GM19455 (cell line): Measurements from ENCODE around the gene ARAP1.

ENCODE experiments used
- ATAC-seq: cut with Tn5 transposase; IDR thresholded peaks from one replicate; pipeline ENCODE4 v1.9.1; 2021; ENCODE audit not compliant: unreplicated experiment

ARAP1 gene

GRCh38 chr11:72668629-72669347, 83.4 kb downstream of the ARAP1 start:
- ATAC-seq, result peak; percentile 93

- ATAC-seq, result no peak
Measured at GRCh38 chr11:72665911-72666472, 86.2 kb downstream of the ARAP1 start.

DNA sequence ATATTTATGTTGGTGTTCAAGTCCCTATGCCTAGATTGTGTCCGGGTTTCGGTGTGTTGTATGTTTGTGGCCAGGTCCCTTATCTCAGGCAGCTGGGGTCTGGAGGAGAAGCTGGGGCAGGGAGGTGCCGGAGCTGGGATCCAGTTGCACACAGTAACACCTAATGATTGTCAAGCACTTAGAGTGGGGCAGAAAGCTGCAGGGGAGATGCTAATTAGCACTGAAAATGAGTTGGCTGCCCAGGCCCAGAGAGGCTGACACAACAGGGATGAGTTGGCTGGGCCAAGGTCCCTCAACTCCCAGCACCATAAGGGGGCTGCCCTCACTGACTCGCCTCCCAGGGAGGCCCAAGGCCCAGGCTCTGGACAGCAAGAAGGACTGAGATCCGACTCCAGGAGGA, 90.2 kb downstream of the ARAP1 start:
- ATAC-seq, result no peak

GRCh38 chr11:72661486-72661885, 90.7 kb downstream of the ARAP1 start:
- ATAC-seq, result no peak

GRCh38 chr11:72658989-72659640, 93.1 kb downstream of the ARAP1 start:
- no peak for ATAC-seq

GRCh38 chr11:72657411-72658100, 94.7 kb downstream of the ARAP1 start:
- no peak for ATAC-seq

GRCh38 chr11:72655896-72656464, 96.2 kb downstream of the ARAP1 start:
- ATAC-seq, result no peak

DNA sequence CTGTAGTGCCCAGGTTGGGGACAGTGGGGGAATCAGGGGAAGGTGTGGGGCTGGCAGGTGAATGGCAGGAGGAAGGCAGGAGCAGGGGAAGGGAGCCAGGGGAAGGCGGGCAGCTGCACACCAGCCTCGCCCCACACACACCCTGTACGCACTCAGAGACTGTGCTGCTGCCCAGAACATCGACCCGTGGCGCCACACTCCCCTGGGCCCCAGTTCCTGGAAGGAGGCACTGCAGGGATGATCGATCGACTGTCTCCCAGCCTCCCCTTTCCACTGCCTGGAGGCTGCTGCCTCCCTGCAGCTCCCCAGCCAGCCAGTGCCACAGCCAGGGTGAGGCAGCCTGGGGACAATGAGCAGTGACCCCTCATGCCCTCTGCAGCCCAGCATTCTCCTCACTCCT, 97.2 kb downstream of the ARAP1 start:
- no peak for ATAC-seq

DNA sequence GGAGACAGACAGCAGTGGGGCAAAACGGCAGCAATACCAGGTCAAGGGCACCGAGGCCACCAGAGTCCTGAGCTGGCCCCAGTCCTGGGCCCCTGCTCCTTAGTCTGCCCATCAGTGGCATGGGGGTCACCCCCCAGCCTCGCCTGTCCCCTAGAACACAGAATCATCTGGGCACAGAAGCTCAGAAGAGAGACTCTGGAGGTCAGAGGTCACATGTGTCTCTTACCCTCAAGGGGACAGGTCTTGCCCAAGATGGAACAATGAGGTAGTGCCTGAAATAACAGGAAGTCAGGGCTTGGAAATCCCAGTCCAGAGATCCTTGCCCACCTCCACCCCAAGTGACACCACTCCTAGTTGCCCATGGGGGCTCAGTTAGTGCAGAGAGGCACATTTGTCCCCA, 98.6 kb downstream of the ARAP1 start:
- ATAC-seq, result no peak

- ATAC-seq, result no peak
Measured at GRCh38 chr11:72652873-72653630, 99.2 kb downstream of the ARAP1 start.

GRCh38 chr11:72652133-72652532, 100.1 kb downstream of the ARAP1 start:
- no peak for ATAC-seq

DNA sequence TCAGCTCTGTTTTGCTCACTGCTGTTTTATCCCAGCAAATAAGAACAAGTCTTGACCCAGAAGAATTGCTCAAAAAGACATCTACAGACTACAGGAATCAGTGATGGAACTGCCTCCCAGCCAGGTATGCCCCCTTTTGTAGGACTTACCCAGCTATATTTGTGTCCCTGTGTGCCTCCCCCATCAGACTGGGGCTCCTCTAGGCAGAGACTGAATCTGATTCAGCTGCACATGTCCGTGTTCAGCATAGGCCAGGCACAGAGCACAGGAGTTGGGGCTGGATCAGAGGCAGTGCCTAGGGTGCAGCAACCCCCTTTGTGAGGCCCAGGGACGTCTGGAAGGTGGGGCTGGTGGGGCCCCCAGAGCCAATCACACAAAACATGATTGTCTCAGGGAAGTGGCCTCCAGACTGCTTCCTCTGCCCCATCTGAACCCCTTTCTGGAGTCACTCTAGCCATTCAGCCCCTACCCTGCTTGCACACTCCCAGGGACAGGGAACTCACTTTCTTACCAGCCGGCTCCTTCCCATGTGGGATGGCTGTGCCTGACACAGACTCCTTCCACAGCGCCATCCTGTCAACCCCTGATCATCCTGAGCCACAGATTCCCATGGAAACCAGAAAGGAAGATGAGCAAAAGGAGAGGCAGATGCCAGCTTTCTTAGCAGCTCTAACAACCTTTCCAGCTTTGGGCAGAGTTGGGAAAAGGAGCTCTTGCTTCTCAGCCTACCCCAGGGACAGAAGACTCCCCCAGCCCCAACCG, 102.8 kb downstream of the ARAP1 start:
- no peak for ATAC-seq

DNA sequence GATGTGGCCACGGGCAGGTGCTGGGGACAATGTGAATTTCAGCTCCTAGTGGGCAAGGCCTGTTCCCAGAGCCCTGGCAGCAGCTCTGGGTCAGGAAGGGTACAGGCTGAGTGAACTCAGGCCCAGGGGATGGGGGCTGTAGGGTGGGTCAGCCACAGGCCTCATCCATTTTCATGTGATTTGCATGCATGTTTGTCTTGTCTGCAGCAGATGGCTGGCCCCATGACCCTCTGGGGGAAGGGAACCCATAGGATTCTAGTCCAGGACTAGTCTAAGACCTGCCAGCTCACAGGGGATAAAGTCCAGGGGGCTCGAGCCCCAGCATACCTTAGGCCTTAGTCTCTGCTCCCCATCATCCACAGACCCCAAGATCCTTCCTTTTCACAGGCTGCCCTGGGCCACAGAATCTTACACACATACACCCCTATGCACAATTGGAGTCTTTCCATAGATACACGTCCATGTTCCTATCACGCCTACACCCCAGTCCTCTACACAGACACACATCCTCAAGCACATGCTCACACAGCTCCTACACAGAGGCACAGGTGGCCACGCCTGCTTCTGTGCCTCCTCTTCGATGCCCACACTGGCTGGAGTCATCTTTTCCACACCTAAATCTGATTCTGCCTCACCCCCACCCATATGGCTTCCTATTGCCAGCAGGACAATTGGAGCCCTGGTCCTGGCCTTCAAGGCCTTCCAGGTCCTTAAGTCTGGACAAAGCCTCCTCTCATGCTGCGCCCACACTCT, 103.6 kb downstream of the ARAP1 start:
- no peak for ATAC-seq

- ATAC-seq, result no peak
Measured at GRCh38 chr11:72647882-72648281, 104.3 kb downstream of the ARAP1 start.

DNA sequence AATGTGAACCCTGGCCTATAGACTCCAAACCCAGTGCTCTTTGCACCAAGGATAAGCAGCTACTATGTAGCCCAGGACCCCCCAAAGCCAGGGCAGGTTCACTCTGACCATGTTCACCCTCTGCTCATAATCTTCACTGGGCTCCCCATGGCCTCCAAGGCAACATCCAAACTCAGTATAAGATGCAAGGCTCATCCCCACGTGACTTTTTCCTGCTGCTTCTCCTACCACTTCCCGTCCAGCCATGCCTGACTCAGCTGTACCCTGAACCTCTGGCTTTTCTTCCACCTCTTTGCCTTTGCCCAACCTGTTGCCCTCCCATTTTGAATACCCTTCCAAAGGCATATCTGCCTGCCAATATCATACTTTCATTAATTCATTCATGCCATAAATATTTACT, 105.7 kb downstream of the ARAP1 start:
- ATAC-seq, result no peak

- ATAC-seq, result no peak
Measured at GRCh38 chr11:72646024-72646423, 106.2 kb downstream of the ARAP1 start.

DNA sequence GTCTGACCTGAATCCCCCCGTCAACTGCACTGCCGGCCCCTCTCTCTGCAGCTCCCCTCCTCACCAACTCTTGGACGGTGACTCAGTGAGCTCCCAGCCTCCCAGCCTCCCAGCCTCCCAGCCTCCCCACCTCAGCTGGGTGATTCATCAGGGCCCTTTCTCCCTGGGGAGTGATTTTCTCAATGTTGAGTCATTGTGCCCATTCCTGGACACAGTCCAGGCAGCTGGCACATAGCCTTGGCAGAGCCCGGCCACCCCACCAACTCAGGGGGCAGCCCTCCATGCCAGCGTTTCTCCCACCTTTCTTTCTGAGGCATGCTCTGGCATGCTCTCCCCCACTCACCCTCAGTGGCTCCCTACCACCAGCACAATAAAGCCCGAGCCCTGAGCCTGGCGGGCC, 108.7 kb downstream of the ARAP1 start:
- ATAC-seq, result no peak

DNA sequence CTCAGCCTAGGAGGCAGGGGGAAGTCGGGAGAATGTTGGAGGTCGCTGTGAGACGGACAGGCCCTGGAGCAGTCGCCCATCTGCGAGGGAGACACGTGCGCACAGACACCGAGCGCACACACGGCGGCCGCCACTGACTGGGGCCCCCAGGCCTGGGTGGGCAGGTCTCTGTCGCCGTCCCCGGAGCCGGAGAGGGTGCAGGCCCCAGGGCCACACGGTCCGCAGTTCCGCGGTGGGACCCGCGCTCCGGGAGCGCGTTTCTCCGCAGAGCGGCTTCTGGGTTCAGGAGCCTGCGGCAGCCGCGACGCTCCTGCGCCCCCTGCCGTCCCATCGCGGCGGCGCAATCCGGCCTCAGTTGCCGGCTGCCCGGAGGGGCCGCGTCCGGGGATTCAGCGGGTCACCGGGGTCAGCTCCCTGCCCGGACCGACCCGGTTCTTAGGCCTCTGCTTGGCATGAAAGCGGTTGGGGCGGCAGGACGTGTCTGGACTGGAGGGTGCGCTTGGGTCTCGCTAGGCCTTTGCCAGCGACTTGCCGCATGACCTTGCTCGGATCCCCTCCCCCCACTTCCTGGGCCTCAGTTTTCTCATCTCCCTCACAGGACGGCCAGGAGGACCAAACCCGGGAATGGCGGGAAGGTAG, 109.2 kb downstream of the ARAP1 start:
- ATAC-seq, result no peak
